GM19468 (cell line): Measurements from ENCODE around the gene SH2D1B.

Experiments used
- ATAC-seq: cut with Tn5 transposase; IDR thresholded peaks from one replicate; pipeline ENCODE4 v1.9.1; 2021; ENCODE audit warnings: mild to moderate bottlenecking, moderate library complexity, moderate number of reproducible peaks; ENCODE audit not compliant: unreplicated experiment; ENCODE audit errors: extremely low read depth

SH2D1B gene

DNA sequence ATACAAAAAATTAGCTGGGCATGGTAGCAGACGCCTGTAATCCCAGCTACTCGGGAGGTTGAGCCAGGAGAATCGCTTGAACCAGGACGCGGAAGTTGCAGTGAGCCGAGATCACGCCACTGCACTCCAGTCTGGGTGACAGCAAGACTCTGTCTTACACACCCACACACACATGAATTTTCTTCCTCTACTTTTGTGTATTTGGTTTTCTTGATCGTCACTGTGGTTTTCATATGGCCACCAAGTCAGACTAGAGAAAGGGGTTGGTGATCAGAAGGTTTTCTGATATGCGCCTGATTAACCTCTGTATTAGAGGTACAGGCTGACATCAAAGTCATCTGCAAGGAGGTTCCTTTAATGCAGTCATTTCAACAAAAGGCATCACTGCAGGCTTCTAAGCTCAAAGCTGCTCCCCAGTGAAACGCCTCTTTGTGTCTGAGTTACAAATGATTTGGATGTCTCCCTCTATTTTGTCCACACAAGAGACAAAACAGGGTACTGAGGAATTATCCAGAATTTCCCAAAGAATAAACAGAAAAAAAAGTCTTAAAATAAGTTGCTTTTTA, 11.1 kb downstream of the SH2D1B start:
- ATAC-seq, result no peak

DNA sequence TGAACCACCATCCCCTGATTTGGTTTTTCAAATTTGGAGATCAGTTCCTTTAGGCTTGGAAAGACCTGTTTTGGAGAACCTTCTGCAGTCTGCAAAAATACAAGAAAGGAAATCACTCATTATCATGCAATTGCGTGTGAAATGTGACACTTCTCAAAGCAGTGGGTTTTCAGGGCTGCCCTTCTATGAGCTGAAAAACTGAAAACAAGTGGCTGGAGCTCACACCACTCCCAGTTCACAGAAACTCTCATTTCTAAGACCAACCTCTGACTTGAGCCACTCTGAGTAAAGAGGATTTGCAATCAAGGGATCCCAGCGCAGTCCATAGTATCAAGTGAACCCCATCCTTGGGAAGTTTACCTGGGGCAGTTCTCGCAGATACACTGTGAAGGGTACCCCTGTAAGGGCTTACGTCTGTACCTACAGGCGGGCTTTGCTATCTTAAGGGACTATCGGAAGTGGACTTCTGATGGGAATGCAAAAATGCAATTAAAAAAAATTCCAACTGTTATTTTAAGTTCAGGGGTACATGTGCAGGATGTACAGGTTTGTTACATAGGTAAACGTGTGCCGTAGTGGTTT, 12.8 kb downstream of the SH2D1B start:
- no peak for ATAC-seq

DNA sequence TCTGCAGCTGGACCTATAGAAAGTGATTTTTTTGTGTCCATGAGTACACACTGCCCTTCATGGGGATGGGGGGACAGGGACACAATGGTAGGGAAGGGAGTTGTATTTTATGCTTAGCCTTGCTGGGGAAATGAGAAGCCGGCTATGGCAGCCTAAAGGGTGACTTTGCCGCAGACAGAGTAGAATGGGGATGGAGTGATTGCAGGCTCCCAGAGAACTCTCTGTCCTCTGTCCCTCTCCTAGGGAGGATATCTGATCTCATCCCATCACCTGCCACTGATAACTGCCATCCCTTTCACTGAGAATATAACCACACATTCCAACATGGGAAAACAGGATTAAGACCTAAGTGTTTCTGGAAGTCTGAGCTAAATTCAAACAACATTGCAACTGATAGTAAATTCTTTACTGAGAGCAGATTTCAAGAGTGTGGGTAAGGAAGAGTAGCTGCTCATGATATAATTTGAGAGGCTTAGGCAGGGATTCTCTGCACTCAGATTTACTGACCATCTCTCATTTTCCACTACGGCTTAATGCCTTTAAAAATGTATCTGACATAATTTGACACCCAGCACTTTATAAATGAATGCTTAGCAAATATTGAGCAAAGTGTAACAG, 13.9 kb downstream of the SH2D1B start:
- ATAC-seq, result no peak

DNA sequence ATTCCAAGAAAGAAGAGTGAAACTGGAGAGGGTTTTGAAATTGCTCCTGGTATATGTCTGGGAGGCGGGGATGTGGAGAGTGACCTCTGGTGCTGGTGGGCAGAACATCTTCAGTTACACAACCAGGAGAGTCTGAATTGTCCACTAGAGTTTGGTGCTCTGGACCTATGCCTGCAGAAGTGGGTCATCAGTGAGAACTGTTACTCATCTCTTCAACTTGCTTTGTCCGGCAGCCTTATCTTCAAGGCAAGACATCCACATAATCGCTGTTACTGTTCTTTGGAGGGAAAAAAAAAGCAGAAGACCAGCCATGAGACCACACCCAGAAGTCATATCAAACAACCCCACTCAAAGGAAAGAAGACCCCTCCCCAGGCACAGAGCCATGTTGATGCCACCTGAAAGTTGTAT, 14.9 kb downstream of the SH2D1B start:
- ATAC-seq, result no peak

DNA sequence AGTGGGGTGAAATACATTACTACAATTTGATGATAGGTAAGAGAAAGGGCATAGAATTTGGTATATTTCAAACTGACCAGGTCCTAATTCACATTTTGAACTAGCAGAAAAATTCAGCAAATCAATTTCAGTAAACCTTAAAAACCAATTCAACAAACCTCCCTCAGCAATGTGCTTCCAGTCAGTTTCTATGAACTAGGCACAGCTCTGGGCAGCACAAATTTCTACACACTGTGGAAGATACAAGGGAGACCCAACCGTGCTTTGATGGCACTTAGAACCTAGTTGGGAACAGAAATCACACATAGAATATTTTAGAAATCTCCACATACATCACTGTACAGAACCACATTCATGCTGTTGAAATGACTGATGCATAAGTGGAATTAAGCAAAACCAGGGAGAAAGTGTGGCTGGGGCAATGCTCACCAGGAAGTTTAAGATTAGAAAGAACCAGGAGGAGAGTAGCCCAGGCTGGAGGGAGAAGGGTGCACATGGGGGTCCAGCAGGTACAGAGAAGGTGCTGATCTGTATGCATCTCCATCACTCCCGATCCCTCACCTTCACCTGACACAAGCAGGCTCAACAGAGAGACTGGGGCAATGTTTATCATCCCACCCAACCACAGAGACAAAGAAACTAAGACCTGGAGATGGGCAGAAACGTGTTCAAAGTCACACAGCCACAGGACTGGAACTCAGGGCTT, 15.6 kb downstream of the SH2D1B start:
- ATAC-seq, result no peak

DNA sequence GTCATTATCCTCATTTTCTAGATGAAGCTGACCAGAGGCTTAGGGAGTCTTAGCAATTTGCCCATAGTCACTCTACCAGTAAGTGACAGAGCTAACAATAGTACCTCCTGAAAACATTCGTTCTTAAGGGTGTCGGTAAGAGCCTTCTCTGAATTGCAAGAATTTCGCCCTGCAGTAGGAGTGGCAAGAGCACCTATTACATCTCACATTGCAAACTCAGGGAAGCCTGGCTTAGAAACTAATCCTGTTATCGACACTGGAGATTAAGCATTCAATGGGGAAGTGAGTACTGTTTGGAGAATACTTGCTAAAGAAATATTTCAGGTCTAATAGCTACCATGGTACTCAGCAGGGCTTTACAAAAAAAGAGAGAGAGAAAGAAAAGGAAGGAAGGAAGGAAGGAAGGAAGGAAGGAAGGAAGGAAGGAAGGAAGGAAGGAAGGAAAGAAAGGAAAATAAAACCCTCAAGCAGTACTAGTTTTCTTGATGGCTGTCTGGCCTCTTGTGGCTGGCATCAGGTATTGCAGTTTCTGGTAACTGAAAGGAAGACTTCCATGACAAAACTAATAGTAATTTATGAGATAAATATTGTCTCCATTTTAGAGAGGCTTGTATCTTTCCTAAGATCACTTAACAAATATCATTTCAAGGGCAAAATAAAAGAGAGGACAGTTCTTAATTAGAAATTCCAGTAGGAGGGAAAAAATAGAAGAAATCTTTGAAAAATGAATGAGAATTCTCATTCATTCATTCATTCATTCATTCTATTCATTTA, 20.0 kb downstream of the SH2D1B start:
- ATAC-seq, result no peak

DNA sequence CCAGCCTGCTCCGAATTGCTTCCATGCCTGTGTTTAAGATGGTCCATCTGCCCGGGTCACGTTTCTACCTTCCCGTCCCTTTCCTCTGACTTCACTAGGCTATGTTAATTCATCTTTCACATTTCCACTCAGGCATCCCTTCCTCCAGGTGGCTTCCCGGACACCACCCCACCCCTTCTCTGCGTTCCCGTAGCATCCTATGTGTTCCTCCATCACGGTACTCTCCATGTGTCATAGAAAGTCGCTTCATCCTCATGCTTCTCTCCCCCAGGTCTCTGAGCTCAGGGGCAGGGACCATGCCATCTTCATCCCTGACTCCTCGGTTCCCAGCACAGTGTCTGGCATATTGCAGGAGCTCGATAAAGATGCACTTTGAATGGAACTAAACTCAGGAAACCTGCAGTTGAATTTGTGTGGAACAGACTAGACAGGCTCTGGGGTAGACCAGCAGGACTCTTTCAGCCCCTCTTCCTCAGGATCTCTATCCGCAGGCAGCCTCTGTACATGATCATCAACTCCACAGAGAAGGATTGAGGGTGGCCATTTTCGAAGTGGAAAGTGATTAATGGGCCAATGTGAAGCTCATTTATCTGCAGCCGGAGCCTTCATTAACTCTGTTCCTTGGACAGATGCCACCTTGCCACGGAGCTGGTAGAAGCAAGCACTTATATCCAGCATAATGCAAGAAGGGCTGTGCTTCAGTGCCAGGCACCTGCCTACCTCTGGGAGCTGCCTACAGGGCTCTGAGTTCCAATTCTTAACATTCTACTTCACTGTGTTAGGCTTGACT, 21.3 kb downstream of the SH2D1B start:
- no peak for ATAC-seq

DNA sequence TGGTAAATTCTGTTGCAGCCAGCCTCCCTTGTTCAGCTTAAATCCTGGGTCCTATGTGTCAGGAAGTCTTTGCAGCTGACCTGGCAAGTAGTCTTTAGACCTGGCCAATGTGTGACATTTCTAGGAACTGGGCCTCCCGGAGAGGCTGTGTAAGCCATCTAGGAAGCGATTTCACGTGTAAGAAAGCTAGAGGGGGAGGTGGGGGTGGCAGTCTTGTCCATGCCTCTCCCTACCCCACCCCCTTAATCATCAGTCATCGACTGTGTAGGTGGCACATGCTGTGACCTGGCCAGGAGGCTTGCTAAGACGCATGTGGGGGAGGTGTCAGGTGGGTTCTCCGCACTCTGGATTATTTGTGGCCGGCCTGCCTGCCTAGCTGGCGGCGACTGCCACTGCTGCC, 22.0 kb downstream of the SH2D1B start:
- ATAC-seq, result no peak

DNA sequence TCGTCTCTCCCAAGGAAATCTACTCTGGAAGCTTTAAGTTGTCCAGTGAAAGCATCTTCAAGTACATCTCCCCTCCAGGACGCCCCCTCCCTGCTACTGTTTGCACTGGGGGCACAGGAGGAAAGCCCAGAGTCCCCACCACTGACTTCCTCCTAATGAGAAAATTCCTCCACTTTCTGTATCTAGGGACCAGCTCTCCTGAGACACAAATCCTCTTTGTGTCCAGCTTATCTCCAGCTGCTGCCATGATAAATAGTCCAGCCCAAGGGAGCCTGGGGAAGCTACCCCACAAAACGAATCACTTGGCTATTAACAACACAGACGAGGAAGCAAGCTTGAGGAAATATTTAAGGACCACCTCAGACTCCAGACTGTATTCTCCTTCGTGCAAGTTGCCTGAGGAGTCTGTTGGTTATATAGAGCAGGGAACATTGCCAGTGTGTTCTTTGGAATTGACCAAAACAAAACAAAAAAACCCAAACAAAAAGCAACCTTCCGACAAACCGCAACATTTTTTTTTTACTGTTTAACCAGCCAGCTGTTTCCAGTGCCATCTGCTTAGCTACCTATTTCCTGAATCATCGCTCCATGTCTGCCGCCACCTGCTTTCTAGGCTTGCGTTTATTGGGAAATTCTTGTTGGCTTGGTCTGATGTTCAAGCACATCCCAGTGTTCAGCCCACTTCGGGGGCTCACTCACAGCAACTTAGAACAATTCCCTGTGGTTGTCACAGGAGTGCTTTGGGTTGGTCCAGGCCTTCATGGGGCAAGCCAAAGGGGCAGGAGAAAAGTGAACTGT, 22.7 kb downstream of the SH2D1B start:
- no peak for ATAC-seq

DNA sequence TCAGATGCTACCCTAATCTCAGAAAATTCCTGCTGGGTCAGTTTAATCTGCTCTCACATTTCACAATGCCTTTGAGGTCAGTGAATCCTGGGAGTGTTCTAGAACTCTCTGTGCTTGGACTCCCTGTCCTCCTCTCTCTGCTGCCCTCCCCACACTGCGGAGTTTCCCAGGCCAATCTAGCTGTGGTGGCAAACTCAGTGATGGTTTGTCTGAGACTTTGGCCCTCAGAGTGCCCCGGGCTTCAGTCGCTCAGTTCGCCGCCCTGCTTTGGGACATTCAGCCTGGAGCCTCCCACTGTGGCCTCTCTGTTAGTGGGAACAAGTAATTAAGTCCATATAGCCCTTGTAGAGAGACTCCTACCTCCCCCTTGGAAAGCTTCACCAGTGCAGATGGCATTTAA, 23.3 kb downstream of the SH2D1B start:
- ATAC-seq, result no peak

DNA sequence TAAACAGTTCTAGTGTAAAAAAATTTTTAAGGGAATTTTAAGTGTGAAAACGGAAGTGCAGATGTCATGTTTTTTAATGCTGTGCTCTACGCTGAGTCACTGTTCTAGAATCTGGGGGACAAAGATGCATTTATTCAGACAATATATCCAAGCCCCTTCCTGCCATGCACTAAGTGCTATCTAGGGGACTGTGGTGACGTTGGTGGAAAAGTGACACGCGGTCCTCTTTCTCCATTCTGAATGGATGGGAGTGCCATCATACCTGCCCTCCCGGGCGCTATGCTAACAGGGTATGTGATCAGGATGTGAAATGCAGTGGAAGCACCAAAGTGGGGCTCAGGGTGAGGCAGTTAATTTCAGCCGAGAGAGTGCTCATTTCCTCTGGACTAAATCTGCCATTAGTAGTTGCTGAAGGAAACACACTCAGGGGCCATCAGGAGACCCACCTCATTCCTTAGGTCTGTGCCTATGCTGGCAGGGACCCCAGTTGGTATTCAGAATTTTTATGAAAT, 23.8 kb downstream of the SH2D1B start:
- ATAC-seq, result no peak

DNA sequence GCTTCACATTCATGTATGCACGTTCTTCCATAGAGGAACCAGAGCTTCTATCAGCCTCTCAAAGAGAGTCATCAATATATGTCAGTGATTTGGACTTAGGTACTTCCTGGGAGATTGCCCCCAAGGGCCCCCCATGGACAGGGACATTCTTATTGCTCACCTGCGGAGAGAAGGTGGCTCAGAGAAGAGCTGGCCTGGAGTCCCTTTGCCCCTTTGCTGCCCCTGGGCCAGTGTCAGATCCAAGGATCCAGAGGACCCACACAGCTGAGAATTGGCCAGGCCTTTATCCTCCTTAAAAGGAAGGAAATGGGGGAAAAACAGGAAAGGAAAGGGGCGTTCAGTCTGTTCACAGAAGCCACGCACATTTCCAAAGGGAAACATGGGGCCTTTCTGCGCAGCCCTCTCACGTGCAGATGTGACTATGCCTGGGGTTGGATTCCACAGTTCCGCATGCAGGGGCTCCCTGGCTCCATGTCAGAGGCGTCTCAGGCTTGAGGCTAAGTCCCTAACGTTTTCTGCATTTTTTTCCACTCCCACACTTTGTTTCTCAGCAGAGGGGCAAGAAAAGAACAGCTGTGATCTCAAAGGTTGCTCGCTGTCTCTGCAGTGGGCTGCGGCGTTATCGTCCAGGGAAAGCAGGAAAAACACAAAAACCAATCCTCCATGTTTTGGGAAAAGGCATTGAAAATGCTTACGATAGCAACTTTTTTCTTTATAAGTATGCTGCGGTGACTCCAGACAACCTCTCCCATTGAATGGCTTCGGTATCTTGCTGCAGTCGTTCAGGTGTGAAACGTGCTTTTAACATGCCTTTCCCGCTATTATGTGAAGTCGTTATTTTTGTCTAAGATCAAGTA, 24.5 kb downstream of the SH2D1B start:
- no peak for ATAC-seq

DNA sequence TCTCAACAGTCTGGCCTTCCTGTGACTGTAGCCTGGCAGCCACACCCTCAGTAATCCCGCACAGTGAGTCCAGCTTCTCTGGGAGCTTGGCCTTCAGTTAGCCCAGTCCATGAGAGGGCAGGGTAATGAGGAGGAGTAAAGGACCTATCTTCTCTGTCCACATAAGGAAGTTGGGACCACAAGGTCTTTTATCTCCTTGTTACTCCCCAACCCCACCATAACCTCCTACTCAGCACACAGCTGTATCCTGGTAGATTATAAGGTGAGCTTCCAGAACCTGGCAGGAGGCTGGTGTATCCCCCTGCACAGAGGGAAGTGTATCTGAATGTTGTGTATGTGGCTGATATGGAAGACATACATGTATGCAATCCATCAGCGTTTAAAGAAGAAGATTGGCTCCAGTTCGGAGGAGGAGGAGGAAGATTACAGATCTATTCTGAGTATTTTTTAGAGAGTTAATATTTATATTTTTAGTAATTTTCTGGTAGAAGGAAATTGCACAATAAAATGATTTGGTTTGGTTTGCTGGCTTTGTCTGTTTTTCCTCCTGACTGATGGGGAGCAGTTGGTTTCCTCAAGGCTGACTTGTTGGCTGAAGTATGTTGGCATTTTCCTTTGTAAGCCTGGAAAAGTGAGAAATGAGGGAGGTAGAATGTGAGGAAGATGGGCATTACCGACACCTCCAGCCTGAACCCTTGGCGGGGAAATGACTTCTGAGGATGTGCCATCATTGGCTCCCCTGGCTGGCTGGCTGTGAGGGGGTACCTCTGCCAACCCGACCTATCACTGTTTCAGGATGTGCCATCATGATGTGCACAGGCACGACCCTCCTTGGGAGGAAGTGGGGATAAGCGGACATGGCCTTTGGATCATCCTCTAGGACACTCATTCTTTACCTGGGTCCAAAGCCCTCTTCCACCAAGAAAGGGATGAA, 25.4 kb downstream of the SH2D1B start:
- ATAC-seq, result no peak

DNA sequence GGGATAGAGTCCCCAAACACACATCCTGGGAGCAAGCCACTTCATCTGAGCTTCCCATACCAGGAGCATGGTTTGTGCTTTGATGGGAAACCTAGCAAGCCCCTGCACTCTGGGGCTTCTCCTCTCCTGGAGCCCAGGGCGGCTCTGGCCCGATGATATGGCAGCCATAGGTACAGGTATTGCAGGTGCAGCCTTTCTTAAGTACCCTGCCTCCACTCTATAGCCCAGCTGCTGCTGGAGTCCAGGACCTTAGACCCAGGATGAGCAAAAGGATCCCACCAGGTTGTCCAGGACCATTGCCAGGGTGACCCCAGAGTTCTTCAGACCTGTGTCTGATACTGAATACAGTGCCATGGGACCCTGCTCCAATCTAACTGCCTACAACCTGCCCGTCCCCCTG, 26.2 kb downstream of the SH2D1B start:
- ATAC-seq, result no peak

DNA sequence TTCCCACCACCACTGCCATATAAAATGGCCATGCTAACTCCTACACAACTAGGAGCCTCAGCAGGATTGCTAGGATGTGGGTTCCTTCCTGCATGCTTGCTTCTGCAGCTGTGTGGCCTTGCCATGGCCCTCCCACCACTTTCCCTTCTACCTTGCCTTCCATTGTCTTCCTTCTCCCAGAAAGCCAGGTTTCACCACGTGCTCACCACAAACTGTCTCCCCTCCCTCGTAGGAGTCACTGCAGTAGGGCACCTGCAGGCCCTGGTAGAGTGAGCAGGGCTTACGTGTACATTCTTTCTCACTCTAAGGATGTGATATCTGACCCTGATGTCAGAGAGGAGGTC, 26.7 kb downstream of the SH2D1B start:
- ATAC-seq, result no peak

DNA sequence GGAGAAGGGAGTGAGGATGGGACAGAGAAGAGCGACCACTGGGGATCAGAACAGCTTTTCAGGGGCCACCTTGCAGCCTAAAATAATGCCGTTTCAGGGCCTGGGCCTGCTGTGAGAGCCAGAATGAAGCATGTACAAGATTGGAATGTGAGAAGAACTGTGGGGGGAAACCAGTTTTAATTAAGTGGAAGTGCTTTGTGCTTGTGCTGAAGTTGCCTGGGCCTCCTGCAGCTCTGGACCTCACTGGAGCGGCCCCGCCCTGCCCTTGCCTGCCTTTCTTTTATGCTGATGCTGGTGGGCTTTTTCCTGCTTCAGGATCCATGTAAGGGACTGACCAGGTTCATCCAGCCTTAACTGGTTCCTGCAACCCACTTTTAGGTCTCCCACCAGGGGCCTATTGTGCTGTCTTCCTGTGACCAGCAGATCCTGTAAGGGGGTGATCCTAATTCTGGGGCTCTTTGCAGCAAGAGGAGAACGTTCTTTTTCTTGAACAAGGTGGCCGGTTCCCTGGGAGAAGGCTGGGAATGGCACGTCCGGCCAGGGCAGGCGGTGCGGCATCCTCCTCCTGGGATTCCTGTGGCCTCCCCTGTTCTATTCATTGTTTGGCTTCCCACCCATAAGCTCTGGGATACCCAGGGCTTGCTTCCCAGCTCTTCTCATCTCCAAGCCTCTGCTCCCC, 27.2 kb downstream of the SH2D1B start:
- ATAC-seq, result no peak

DNA sequence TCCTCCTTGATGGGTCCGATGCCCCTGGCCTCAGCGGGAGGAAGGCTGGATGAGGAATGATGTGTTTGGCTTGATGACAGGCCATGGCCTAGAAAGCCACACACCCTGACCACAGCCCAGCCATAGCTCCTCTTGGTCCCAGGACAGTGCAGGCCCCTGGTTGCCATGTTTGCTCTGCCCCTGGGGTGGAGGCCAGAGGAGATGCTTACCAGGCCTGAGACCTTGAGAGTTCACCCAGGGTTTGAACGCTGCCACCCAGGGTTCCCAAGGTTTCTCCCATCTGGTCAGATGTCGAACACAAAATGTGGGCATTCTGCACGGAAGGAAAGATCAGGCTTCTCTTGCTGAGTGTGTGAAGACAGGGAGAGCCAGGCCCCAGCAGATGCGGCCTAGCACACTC, 27.8 kb downstream of the SH2D1B start:
- ATAC-seq, result no peak
